Nephron progenitor cell (in vitro differentiated cells): ENCODE measurements around the gene BLMH.
"Not testable (repeated sequence)": the region's sequence is repeated elsewhere in the genome, so short reads cannot be mapped to it uniquely, and the experiment has no call there.

ENCODE experiments used
- DNase-seq: peaks from one replicate; pipeline ENCODE4 v3.0.0; 2021
- H3K27ac Mint-ChIP-seq: 2 replicates; pipeline ENCODE4 v1.8.0; 2021; ENCODE audit warnings: mild to moderate bottlenecking, moderate library complexity, mixed read lengths
- H3K27me3 Mint-ChIP-seq: 2 replicates; pipeline ENCODE4 v1.8.0; 2021; ENCODE audit warnings: mild to moderate bottlenecking, low read depth, mixed read lengths; ENCODE audit not compliant: poor library complexity
- H3K36me3 Mint-ChIP-seq: 2 replicates; pipeline ENCODE4 v1.8.0; 2021; ENCODE audit warnings: low read depth, mixed read lengths
- H3K4me1 Mint-ChIP-seq: 2 replicates; pipeline ENCODE4 v1.8.0; 2021; ENCODE audit warnings: mixed read lengths
- H3K4me3 Mint-ChIP-seq: 2 replicates; pipeline ENCODE4 v1.8.0; 2021; ENCODE audit warnings: mild to moderate bottlenecking, moderate library complexity, mixed read lengths
- H3K9me3 Mint-ChIP-seq: 2 replicates; pipeline ENCODE4 v1.8.0; 2021; ENCODE audit warnings: mild to moderate bottlenecking, moderate library complexity, mixed read lengths
- TF ChIP-seq, protein P1 (sequence below): fragments of 200-600 bp; sonication (generic); IDR thresholded peaks from 2 replicates; pipeline ENCODE4 v1.5.0; 2021; ENCODE audit warnings: antibody characterized with exemption

Gene BLMH

GRCh38 chr17:30232015-30232823 is 59.5 kb downstream of the BLMH start:
- no peak overlapping the region for H3K27ac Mint-ChIP-seq
- peaks cover 90% of the 10 kb centered on the region for H3K27me3 Mint-ChIP-seq

GRCh38 chr17:30230596-30231125 is 61.1 kb downstream of the BLMH start:
- H3K27ac Mint-ChIP-seq: no peak overlapping the region
- peaks cover 45% of the 10 kb centered on the region for H3K4me1 Mint-ChIP-seq
- H3K9me3 Mint-ChIP-seq: peaks cover 5% of the 10 kb centered on the region
- no peak overlapping the region for H3K4me3 Mint-ChIP-seq
- no peaks in the 10 kb centered on the region for H3K36me3 Mint-ChIP-seq
- H3K27me3 Mint-ChIP-seq: peaks cover 74% of the 10 kb centered on the region
- DNase-seq: no peak
- TF ChIP-seq, protein P1, sequence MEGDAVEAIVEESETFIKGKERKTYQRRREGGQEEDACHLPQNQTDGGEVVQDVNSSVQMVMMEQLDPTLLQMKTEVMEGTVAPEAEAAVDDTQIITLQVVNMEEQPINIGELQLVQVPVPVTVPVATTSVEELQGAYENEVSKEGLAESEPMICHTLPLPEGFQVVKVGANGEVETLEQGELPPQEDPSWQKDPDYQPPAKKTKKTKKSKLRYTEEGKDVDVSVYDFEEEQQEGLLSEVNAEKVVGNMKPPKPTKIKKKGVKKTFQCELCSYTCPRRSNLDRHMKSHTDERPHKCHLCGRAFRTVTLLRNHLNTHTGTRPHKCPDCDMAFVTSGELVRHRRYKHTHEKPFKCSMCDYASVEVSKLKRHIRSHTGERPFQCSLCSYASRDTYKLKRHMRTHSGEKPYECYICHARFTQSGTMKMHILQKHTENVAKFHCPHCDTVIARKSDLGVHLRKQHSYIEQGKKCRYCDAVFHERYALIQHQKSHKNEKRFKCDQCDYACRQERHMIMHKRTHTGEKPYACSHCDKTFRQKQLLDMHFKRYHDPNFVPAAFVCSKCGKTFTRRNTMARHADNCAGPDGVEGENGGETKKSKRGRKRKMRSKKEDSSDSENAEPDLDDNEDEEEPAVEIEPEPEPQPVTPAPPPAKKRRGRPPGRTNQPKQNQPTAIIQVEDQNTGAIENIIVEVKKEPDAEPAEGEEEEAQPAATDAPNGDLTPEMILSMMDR: no peak

More at GRCh38 chr17:30232015-30232823, 59.5 kb downstream of the BLMH start:
- Mint-ChIP-seq H3K36me3 (no peaks in the 10 kb centered on the region), H3K4me1 (peaks cover 39% of the 10 kb centered on the region), H3K9me3 (peaks cover 5% of the 10 kb centered on the region), H3K4me3 (peak overlapping the region; percentile 30)
- no peak for DNase-seq
- TF ChIP-seq, protein P1: no peak

GRCh38 chr17:30230009-30230408 is 61.7 kb downstream of the BLMH start:
- not testable (repeated sequence) for H3K4me3 Mint-ChIP-seq

DNA sequence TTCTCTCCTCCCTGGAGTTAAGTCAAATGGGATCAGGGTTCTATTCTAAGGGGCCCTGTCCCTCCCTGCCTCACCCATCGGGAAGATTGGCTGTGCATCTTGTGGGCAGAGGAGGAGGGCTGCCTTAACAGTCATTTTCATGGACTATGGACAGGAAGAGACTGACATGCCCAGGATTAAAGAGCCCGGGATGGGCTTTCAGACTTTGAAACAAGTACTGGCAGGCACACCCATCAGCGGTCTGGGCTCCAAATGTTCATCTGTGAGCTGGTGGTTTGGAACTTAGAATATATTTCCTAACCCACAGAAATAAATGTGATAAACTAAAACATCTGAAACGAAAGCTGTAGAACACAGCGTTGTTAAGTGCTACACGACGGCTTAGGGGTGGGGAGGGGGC is 62.7 kb downstream of the BLMH start:
- no peak for DNase-seq
- TF ChIP-seq, protein P1: no peak
- Mint-ChIP-seq H3K27me3 (peaks cover 58% of the 10 kb centered on the region), H3K36me3 (no peaks in the 10 kb centered on the region), H3K27ac (no peak overlapping the region), H3K9me3 (no peaks in the 10 kb centered on the region), H3K4me1 (peaks cover 53% of the 10 kb centered on the region), H3K4me3 (no peak overlapping the region)

More at GRCh38 chr17:30230009-30230408, 61.7 kb downstream of the BLMH start:
- not testable (repeated sequence) for H3K27ac Mint-ChIP-seq, DNase-seq, H3K36me3 Mint-ChIP-seq, H3K9me3 Mint-ChIP-seq
- Mint-ChIP-seq H3K4me1 (peaks cover 49% of the 10 kb centered on the region), H3K27me3 (peaks cover 68% of the 10 kb centered on the region)

DNA sequence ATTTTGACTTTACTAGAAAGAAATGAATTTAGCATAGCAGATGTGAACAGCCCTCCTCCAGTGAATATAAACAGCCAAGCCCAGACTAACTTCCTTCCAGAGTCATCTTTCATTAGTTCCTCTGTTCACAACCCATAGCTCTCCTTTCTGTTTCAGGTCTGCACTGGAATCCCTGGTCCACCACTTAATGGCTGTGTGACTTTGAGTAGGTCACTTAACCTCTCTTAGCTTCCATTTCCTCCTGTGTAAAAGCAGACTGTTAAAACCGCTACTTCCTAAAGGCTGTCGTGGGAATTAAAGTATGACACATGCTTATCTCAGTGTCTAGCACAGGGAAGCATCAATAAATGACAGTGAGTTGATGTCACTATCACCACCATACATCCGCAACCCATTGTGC is 63.7 kb downstream of the BLMH start:
- TF ChIP-seq, protein P1: no peak
- Mint-ChIP-seq H3K9me3 (no peaks in the 10 kb centered on the region), H3K36me3 (no peaks in the 10 kb centered on the region), H3K27me3 (peaks cover 48% of the 10 kb centered on the region), H3K4me3 (no peak overlapping the region), H3K27ac (no peak overlapping the region), H3K4me1 (peaks cover 58% of the 10 kb centered on the region)
- DNase-seq: no peak

DNA sequence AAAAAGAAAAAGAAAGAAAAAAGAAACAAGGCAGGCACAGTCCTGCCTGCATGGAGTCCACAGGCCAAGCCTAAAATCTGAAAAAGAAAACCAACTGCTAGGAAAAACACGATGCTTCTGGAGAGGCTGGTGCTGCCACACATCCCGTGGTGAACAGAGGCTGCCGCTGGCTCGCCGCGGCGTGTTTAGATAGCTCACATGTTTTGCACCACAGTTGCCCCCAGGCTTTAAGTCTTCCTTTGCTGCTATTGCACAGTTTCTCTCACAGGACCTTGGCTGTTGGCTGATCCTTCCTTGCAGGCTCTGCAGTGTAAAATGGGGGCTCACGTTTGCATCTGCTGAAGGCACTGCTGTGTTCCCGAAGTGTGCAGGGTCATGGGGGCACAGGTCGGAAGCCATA is 64.9 kb downstream of the BLMH start:
- Mint-ChIP-seq H3K27me3 (peaks cover 39% of the 10 kb centered on the region), H3K4me1 (peaks cover 56% of the 10 kb centered on the region), H3K36me3 (no peaks in the 10 kb centered on the region), H3K27ac (no peak overlapping the region), H3K4me3 (no peak overlapping the region), H3K9me3 (no peaks in the 10 kb centered on the region)
- TF ChIP-seq, protein P1: no peak
- DNase-seq: no peak
